GF-D8 (cell line): ENCODE measurements around the gene USP16.

ENCODE experiments used
- DNase-seq: peaks from one replicate; lab custom pipeline; 2025; lab: John Stamatoyannopoulos, UW

The USP16 gene

GRCh38 chr21:29083306-29083705 is 58.8 kb downstream of the USP16 start:
- no peak for DNase-seq

- no peak for DNase-seq
Measured at GRCh38 chr21:29084372-29084771, 59.9 kb downstream of the USP16 start.

- DNase-seq = no peak
Measured at GRCh38 chr21:29085106-29085752, 60.8 kb downstream of the USP16 start.

- DNase-seq = no peak
Measured at GRCh38 chr21:29091033-29091432, 66.6 kb downstream of the USP16 start.

GRCh38 chr21:29092102-29092959 is 67.9 kb downstream of the USP16 start:
- DNase-seq = no peak

GRCh38 chr21:29096218-29097015 is 71.9 kb downstream of the USP16 start:
- DNase-seq = peak; percentile 22

- DNase-seq = no peak
Measured at GRCh38 chr21:29098156-29098555, 73.7 kb downstream of the USP16 start.

- no peak for DNase-seq
Measured at GRCh38 chr21:29102791-29103257, 78.4 kb downstream of the USP16 start.
